Measurements from ENCODE around the gene ATP6V0E1.

DNA sequence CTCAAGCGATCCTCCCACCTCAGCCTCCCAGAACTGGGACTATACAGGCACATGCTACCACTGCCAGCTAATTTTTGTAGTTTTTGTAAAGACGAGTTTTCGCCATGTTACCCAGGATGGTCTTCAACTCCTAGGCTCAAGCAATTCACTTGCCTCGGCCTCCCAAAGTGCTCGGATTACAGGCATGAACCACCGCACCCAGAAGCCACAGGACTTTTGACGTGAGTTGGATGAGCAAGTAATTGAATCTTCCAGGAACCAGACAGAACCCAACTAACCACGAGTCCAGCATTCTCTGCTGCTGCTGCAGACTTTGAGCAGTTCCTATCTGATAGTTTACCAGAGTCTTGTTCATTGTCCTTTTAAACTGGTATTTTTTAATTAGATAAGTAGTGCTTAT is 9.6 kb upstream of the ATP6V0E1 start:
- TF ChIP-seq, protein P1, sequence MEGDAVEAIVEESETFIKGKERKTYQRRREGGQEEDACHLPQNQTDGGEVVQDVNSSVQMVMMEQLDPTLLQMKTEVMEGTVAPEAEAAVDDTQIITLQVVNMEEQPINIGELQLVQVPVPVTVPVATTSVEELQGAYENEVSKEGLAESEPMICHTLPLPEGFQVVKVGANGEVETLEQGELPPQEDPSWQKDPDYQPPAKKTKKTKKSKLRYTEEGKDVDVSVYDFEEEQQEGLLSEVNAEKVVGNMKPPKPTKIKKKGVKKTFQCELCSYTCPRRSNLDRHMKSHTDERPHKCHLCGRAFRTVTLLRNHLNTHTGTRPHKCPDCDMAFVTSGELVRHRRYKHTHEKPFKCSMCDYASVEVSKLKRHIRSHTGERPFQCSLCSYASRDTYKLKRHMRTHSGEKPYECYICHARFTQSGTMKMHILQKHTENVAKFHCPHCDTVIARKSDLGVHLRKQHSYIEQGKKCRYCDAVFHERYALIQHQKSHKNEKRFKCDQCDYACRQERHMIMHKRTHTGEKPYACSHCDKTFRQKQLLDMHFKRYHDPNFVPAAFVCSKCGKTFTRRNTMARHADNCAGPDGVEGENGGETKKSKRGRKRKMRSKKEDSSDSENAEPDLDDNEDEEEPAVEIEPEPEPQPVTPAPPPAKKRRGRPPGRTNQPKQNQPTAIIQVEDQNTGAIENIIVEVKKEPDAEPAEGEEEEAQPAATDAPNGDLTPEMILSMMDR (IDR thresholded peaks at IDR 0.05), result no peak
- TF ChIP-seq POLR2A (IDR thresholded peaks at IDR 0.05), result no peak
